BLaER1 (cell line): ENCODE data around the gene ITPK1.
A peak's percentile ranks its signal among the peaks of the same experiment; 100 is the strongest.

Experiments used
- H3K27ac ChIP-seq: shearing (Covaris generic); formaldehyde crosslinking; 2 replicates; pipeline ENCODE4 v1.8.1; 2022
- H3K27me3 ChIP-seq: shearing (Covaris generic); formaldehyde crosslinking; 2 replicates; pipeline ENCODE4 v1.8.1; 2022
- H3K36me3 ChIP-seq: shearing (Covaris generic); formaldehyde crosslinking; 2 replicates; pipeline ENCODE4 v1.8.1; 2022
- H3K4me1 ChIP-seq: shearing (Covaris generic); formaldehyde crosslinking; 2 replicates; pipeline ENCODE4 v1.8.1; 2022
- H3K4me2 ChIP-seq: shearing (Covaris generic); formaldehyde crosslinking; 2 replicates; pipeline ENCODE4 v1.8.1; 2022
- H3K4me3 ChIP-seq: shearing (Covaris generic); formaldehyde crosslinking; 2 replicates; pipeline ENCODE4 v1.8.1; 2022
- H3K9ac ChIP-seq: shearing (Covaris generic); formaldehyde crosslinking; 2 replicates; pipeline ENCODE4 v1.8.1; 2022
- H3K9me3 ChIP-seq: shearing (Covaris generic); formaldehyde crosslinking; 2 replicates; pipeline ENCODE4 v1.8.1; 2022
- H4K20me1 ChIP-seq: shearing (Covaris generic); formaldehyde crosslinking; 2 replicates; pipeline ENCODE4 v1.8.1; 2022
- Cebpa-rat ChIP-seq: shearing (Covaris generic); IDR thresholded peaks from 2 replicates; pipeline ENCODE4 v1.8.1; 2022

Gene ITPK1

DNA sequence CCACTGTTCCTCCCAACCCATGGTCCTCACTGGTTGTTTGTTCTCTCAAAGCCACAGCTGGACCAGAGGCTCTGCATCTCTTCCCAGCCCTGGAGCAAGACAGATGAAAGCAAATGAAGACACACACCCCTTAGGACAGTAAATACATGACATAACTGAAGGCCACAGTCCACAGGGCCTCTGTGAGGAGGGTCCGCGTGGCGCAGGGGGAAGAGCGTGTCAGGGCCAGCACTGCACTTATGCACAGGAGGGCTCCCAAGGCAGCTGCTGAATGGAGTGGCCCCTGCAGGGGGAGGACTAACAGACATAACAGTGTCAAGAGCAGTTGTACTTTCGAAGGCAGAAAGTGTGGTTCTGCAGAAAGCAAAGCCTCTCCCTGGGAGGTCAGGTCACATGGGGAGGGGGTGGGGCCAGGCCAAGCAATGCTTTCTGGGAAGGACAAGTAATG lies 112.8 kb downstream of the ITPK1 start:
- Histone ChIP-seq H3K27ac (no peak overlapping the region), H3K27me3 (no peaks in the 10 kb centered on the region), H3K9me3 (no peaks in the 10 kb centered on the region), H3K9ac (no peak overlapping the region), H3K4me2 (0 out of 2 replicates have a peak overlapping the region, but pooled peaks have one; percentile 11), H4K20me1 (peaks cover 7% of the 10 kb centered on the region), H3K36me3 (peaks cover 7% of the 10 kb centered on the region; the same call in 1 of the 2 replicates), H3K4me1 (peaks cover 50% of the 10 kb centered on the region), H3K4me3 (no peak overlapping the region)
- TF ChIP-seq Cebpa-rat: no peak

DNA sequence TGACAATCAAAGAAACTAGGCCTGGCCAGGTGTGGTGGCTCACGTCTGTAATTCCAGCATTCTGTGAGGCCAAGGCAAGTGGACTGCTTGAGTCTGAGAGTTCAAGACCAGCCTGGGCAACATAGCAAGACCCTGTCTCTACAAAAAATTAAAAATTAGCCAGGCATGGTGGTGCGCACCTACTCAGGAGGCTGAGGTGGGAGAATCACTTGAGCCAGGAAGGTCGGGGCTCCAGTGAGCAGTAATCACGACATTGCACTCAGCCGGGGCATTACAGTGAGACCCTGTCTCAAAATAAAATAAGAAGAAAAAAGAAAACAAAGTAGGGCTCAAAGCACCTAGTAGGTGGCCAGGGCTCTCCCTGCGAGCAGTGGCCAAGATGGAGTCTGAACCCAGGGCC lies 113.7 kb downstream of the ITPK1 start:
- H3K4me1 ChIP-seq: peaks cover 42% of the 10 kb centered on the region
- peaks cover 11% of the 10 kb centered on the region for H4K20me1 ChIP-seq
- no peak for TF ChIP-seq Cebpa-rat
- no peak overlapping the region for H3K4me2 ChIP-seq
- H3K4me3 ChIP-seq: no peak overlapping the region
- H3K27me3 ChIP-seq: no peaks in the 10 kb centered on the region
- no peak overlapping the region for H3K9ac ChIP-seq
- H3K9me3 ChIP-seq: no peaks in the 10 kb centered on the region
- H3K27ac ChIP-seq: no peak overlapping the region
- H3K36me3 ChIP-seq: peaks cover 8% of the 10 kb centered on the region; the same call in 1 of the 2 replicates

DNA sequence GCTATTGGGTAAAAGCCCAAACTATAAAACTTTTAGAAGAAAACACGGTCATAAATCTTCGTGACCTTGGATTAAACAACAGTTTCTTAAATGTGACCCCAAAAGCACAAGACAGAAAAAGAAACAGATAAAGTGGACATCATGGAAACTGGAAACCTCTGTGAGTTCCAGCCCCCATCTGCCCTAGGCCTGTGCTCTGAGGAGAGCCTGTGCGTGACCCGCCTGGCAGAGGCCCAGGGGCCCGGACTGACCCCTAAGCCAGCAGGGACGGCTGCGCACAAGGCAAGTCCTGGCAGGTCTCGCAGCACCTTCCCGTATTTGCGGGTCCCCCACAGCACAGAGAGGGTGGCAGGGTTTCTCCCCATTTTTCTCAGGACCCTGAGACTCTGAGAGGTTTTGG lies 116.8 kb downstream of the ITPK1 start:
- Histone ChIP-seq H3K4me3 (no peak overlapping the region), H3K36me3 (peaks cover 17% of the 10 kb centered on the region; the same call in 1 of the 2 replicates), H3K9ac (no peak overlapping the region), H4K20me1 (0 out of 2 replicates have a peak, but pooled peaks cover 17% of the 10 kb centered on the region), H3K4me2 (no peak overlapping the region), H3K27ac (no peak overlapping the region), H3K4me1 (peaks cover 13% of the 10 kb centered on the region), H3K9me3 (no peaks in the 10 kb centered on the region), H3K27me3 (no peaks in the 10 kb centered on the region)
- TF ChIP-seq Cebpa-rat: no peak

DNA sequence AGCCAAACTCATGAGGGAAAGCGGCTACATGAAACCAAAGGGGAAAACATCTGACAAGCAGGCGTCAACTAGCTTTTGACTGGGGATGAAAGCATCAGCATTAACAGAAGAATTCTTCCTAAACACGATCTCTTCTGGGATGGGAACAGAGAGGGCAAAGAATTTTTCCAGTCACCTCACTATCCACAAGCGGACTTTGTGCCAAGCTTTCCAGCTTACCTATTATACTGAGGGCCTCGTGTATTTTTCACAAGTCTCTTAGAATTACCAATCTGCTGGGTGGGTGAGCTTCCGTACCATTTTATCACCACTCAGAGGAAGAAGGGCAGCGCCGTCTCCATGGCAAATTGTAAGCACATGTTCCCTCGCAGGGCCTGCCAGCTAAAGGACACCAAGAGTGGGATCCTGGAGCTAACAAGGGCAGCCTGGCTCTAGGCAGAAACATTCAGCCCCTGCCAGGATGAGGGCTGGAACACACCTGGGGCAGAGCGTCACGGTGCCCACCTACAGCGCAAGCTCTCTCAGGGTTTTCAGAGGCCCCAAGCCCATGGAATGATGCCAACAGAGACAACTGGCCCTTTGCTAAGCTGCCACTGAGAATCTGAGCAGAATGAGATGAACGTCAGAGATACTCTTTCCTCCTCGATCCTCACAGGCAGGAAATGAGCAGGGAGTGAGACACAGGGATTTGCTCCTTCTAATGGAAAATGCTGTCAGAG lies 118.2 kb downstream of the ITPK1 start:
- no peaks in the 10 kb centered on the region for H3K4me1 ChIP-seq
- no peak overlapping the region for H3K9ac ChIP-seq
- no peaks in the 10 kb centered on the region for H3K9me3 ChIP-seq
- H3K27ac ChIP-seq: no peak overlapping the region
- no peak for TF ChIP-seq Cebpa-rat
- no peaks in the 10 kb centered on the region for H3K27me3 ChIP-seq
- H3K4me2 ChIP-seq: no peak overlapping the region
- no peak overlapping the region for H3K4me3 ChIP-seq
- H4K20me1 ChIP-seq: 0 out of 2 replicates have a peak, but pooled peaks cover 17% of the 10 kb centered on the region
- H3K36me3 ChIP-seq: peaks cover 31% of the 10 kb centered on the region

DNA sequence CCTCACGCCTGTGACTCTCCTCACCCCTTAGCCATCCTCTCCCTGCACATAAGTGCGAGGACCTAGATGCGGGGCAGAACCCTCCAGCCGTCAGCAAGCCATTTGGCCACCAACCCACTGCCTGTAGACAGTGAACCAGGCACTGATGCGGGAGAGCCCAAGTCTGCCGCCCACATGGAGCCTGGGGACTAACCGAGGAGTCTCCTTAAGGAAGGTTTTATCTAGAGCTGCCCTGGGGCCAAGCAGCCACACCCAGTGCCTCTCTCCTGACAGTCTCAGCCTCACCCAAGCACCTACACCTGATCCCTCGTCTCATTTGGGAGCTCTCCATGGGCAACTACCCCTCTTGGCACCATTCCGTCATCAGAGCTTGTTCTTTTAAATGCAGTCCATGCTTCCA lies 120.1 kb downstream of the ITPK1 start:
- 0 out of 2 replicates have a peak, but pooled peaks cover 17% of the 10 kb centered on the region for H4K20me1 ChIP-seq
- H3K27me3 ChIP-seq: no peaks in the 10 kb centered on the region
- no peak overlapping the region for H3K4me2 ChIP-seq
- H3K36me3 ChIP-seq: peaks cover 47% of the 10 kb centered on the region
- no peak overlapping the region for H3K9ac ChIP-seq
- H3K4me1 ChIP-seq: no peaks in the 10 kb centered on the region
- no peak overlapping the region for H3K4me3 ChIP-seq
- H3K9me3 ChIP-seq: peaks cover under 1% of the 10 kb centered on the region; the same call in 1 of the 2 replicates
- H3K27ac ChIP-seq: no peak overlapping the region
- no peak for TF ChIP-seq Cebpa-rat

DNA sequence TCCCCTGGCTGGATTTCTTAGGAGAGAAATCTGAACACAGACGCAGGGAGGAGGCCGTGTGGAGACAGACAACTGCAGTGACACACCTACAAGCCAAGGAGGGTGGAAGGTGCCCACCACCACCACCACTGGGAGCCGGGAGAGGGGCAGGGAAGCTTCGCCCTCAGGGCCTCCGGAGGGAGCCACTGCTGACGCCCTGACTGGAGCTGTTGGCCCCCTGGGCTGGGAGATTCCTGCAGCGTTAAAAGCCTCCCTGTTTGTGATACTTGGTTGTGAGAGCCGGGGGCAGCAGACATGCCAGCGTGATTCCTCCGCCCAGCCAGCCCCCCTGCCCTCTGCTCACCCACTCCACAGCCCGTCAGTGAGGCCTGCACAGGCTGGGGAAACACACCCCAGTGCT lies 120.8 kb downstream of the ITPK1 start:
- Histone ChIP-seq H3K36me3 (peaks cover 52% of the 10 kb centered on the region), H3K4me1 (no peaks in the 10 kb centered on the region), H3K9me3 (peaks cover 7% of the 10 kb centered on the region), H3K27ac (no peak overlapping the region), H3K9ac (no peak overlapping the region), H3K4me3 (no peak overlapping the region), H4K20me1 (0 out of 2 replicates have a peak, but pooled peaks cover 17% of the 10 kb centered on the region), H3K4me2 (no peak overlapping the region), H3K27me3 (no peaks in the 10 kb centered on the region)
- TF ChIP-seq Cebpa-rat: no peak

DNA sequence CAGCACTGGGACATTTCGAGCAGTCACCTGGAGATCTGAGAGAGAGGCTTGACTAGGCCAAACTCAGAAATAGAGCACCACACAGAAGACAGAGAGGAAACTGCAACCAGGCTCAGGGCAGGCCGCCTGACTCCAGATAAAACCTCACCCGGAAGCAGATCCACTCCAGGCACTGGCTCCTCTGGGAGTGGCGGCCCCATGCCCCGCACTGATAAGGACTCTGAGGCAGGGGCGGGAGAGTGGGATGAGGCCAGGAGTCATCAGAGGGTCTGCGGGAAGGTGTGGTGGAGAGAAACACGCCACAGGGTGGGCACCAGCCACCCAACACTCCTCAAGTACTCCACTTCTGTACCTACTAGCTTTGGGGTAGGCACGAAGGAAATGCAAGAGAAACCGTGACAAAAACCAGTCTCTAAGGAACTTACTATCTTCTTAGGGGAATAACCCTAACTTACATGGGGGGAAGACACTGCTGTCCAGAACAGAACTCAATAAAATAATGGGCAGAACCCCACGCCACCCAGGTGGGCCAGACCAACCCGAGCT lies 121.5 kb downstream of the ITPK1 start:
- no peak overlapping the region for H3K27ac ChIP-seq
- H3K9ac ChIP-seq: no peak overlapping the region
- H3K4me1 ChIP-seq: peaks cover 6% of the 10 kb centered on the region
- H4K20me1 ChIP-seq: 0 out of 2 replicates have a peak, but pooled peaks cover 17% of the 10 kb centered on the region
- H3K36me3 ChIP-seq: peaks cover 48% of the 10 kb centered on the region
- no peak for TF ChIP-seq Cebpa-rat
- H3K4me3 ChIP-seq: no peak overlapping the region
- H3K4me2 ChIP-seq: no peak overlapping the region
- no peaks in the 10 kb centered on the region for H3K27me3 ChIP-seq
- peaks cover 10% of the 10 kb centered on the region for H3K9me3 ChIP-seq

DNA sequence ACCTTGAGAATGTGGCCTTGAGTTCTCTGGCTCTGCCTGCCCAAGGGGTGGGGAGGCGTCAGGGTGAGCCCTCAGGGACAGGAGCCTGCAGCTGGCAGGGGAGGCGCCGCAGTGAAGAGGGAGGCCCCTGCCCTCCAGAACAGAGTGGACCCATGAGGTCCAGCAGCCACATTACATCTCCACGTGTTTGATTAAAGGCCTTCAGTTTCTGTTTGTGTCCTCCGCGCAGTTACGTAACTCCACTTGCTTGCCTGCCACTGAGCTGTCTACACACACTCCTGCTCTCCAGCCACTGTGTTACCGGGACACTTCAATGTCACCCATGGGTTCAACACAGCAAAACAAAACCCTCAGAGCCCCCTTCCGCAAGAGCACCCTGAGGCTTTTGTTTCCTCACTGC lies 122.4 kb downstream of the ITPK1 start:
- H4K20me1 ChIP-seq: peaks cover 17% of the 10 kb centered on the region; the same call in 1 of the 2 replicates
- H3K36me3 ChIP-seq: peaks cover 45% of the 10 kb centered on the region
- H3K4me1 ChIP-seq: peaks cover 15% of the 10 kb centered on the region
- H3K4me3 ChIP-seq: no peak overlapping the region
- H3K27me3 ChIP-seq: no peaks in the 10 kb centered on the region
- H3K9ac ChIP-seq: no peak overlapping the region
- peaks cover 10% of the 10 kb centered on the region for H3K9me3 ChIP-seq
- no peak overlapping the region for H3K4me2 ChIP-seq
- H3K27ac ChIP-seq: no peak overlapping the region
- no peak for TF ChIP-seq Cebpa-rat

DNA sequence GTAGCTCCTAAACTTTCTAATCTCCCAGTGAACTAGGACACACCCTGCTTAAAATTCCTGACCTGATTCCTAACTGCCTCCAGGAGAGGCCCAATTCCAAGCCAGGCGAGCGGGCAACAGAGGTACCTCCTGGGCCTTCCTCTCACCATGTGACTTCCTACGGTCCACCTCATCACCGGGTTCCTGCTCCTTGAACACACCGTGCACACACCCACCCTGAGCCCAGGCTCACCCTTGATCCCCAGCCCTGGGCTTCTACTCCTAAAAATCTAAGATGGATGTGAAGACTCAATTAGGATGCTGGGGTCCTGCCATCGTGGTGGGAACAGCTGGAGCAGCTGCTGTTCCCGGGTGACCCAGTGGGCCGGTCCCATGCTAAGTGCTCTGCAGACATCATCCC lies 124.2 kb downstream of the ITPK1 start:
- Histone ChIP-seq H3K27me3 (no peaks in the 10 kb centered on the region), H3K4me3 (no peak overlapping the region), H3K4me1 (peaks cover 24% of the 10 kb centered on the region), H3K36me3 (peaks cover 49% of the 10 kb centered on the region), H3K27ac (no peak overlapping the region), H3K9me3 (peaks cover 10% of the 10 kb centered on the region), H3K9ac (no peak overlapping the region), H3K4me2 (no peak overlapping the region), H4K20me1 (peaks cover 19% of the 10 kb centered on the region; the same call in 1 of the 2 replicates)
- no peak for TF ChIP-seq Cebpa-rat
